G401 (cell line): ENCODE measurements around the gene ERG28. TPM values are rescaled to one million over a fixed set of nuclear protein-coding genes. Genes with fewer than 3 reads are reported as not detected.

Source experiments
- DNase-seq: peaks from one replicate; pipeline ENCODE4 v3.0.0-alpha.2; 2015; ENCODE audit warnings: low spot score
- in situ Hi-C: cut with HindIII; loops from 2 replicates; pipeline ENCODE4 v1.10.0; 2016; ENCODE audit warnings: low sequenced_read_pairs, mixed read lengths
- total RNA-seq: library from RNA; depleted of rRNA; stranded (reverse); fragments of >200 nt; shearing (Covaris generic); gene quantifications from 2 replicates; pipeline ENCODE4 v1.2.3, GENCODE V29; 2014

The ERG28 gene
- total RNA-seq, 1 experiment from 2014 or later = 16.6 TPM

DNA sequence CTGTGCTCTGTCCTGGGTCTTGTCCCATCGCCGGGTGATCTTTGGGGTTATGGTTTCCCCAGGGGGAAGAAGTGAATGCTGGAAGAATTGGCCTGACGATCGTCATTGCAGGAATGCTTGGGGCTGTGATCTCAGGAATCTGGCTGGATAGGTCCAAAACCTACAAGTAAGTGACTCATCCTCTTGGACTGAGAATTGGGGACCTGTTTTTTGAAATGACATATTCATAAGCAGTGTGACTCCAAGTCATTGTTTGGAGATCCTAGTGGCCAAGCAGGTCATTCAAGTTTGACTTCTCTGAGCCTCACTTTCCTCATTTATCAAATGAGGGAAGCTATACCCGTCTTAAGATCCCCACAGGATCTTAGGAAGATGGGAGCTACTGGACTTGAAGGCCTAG is 25.8 kb downstream of the ERG28 start:
- DNase-seq = no peak
- in situ Hi-C loops = no loop called here

DNA sequence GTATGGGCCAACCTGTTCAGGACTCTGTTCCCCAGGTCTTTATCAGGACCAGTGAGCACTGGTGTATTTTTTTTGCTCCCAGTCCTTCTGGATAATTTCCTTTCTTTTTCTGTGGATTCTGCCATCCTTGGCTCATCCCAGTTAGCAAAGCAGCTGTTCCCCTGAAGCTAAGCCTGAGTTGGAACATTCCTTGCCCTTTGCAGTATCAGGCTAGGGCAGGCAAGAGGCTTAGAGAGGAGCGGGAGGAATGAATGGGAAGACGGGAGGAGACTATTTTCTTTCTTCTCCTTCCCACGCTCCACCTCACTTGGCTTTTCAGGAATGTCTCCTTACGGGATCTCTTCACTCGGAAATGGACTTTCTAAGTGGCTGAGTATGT is 29.2 kb downstream of the ERG28 start:
- in situ Hi-C loops = no loop called here
- no peak for DNase-seq

GRCh38 chr14:75630695-75631452 is 29.8 kb downstream of the ERG28 start:
- DNase-seq = no peak

GRCh38 chr14:75628816-75629215 is 31.9 kb downstream of the ERG28 start:
- DNase-seq = no peak
- in situ Hi-C loops = no loop called here

More at GRCh38 chr14:75630695-75631452, 29.8 kb downstream of the ERG28 start:
- in situ Hi-C loops = no loop called here

- in situ Hi-C loops = no loop called here
- DNase-seq = no peak
These were observed 33.3 kb downstream of the ERG28 start for GRCh38 chr14:75627406-75627805.

DNA sequence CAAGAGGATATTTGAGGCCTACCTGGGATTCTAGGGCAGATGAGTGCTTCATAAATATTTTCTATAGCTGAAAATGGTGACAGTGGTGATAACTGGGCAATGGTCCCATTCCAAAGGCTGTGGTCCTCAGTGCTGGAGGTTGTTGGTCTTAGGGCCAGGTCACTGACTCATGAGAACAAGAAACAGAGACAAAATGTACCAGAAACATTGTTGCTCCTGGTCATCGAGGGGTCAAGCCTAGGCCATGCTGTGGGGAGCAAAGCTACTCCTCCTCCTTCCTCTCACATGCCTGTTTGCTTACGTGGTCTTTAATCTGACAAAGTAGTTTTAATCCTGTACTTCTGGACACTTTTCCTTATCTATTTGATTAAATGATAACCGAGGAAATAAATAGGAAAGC is 33.8 kb downstream of the ERG28 start:
- DNase-seq = no peak
- in situ Hi-C loops = no loop called here

DNA sequence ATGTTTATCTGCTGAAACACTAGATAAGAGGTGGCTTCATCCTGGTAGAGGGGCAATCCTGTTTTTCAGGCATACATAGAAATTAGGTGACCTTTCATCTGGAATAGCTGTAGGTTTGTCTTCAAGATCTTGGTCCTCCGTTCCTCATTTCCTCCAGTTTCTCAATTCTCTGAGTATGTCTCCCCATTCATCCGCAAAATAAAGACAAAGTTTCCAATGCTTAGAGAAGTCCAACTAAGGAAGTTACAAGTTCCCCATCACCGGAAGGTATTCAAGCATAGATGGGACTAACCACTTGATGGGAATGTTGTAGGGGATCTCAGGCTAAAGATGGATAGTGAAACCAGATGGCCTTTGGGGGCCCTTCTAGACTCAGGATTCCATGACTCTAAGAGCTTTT is 34.3 kb downstream of the ERG28 start:
- DNase-seq = no peak
- in situ Hi-C loops = no loop called here

DNA sequence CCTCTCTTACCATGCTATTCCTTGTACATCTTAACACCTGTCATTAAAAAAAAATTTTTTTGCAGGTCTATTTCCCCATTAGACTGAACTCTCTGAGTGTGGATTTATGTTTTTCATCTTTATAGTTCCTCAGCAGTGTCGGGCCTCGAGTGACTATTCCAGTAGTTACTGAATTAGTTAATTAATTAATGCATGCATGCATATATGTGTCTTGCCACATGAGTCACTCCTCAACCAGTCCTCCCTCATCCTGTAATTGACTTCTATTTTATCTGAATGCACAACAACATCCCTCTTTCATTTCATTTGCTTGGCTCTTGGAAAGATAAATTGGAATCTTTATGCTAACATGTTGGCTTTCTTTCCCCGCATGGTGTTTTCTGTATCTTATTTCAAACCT is 35.6 kb downstream of the ERG28 start:
- in situ Hi-C loops = no loop called here
- DNase-seq = no peak

GRCh38 chr14:75619548-75619947 is 41.1 kb downstream of the ERG28 start:
- in situ Hi-C loops = no loop called here
- no peak for DNase-seq

DNA sequence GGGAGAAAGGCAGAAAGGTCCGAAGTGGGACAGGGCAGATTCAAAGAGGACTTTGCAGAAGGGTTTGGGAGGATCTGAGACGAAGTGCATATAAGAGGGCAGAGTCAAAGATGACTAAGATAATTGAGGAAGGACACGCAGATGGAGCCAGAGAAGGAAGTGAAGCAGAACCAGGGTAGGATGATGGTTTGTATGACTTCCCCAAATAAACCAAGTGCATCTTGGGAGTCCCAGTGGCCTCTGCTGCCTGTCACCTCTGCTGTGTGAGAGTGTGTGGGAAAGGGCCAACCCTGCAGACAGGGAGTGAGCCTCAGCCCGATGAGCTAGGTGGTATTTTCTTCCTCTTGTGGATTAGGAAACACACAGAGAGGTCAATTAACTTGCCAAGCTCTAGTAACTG is 45.5 kb downstream of the ERG28 start:
- no peak for DNase-seq
- in situ Hi-C loops = no loop called here

DNA sequence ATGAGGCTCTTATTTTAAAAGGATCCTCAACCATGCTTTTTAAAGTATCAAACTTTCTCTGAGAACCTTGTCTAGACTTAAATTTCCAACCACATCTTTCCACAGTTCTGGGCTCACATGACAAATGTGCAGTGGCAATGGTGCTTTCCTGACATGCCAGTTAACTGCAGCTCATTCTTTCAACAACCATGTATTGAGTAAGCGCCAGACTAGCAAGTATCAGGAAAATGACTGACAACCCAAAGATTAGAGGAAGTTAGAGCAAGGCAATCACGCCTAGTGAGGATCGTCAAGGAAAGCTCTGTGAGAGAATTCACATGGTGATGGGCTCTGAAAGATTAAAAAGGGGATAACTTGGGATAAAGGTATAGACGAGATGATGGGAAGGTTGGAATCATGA is 46.5 kb downstream of the ERG28 start:
- DNase-seq = no peak
- in situ Hi-C loops = no loop called here

- DNase-seq = no peak
- in situ Hi-C loops = no loop called here
These were observed 48.5 kb downstream of the ERG28 start for GRCh38 chr14:75612157-75612556.

GRCh38 chr14:75610834-75611233 is 49.8 kb downstream of the ERG28 start:
- in situ Hi-C loops = no loop called here
- no peak for DNase-seq

DNA sequence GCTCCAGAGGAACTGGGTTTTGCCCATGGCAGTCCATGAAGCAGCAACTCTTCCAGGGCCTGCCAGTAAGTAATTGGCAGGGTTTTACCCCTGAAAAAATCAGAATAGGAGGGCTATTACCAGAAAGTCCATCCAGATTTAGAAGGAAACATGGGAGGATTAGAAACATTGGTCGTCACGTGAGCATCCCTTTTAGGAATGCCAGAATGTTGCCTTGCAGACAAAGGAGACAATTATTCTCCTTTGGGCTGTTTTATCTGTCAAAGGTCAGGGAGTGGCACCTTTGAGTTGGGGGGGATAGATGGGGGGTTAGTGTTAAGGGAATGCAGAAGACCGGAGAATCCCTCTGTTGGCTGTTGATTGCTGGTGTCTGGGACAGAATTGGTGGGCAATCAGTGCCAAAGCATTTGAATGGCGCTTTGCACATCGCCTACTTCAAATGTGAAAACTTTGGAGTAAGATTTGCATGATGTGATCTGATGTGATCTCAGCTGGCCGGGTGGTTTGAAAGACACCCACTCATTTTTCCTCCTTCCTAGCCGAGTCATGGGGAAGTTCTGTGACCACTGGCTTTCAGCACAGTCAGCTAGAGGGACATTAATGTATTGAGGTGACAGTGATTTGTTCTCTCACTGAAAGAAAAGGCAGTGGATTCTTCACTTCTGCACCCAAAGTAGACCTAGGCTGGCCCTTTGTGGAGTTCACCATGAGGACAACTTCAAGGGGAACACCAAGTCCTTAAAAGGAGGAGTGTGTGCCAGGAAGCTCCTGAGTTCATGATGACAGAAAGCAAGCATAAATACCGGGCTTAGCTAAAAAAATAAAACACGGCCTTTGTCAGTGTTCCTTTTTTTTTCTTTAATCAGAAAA is 50.8 kb downstream of the ERG28 start:
- in situ Hi-C loops = no loop called here
- no peak for DNase-seq

GRCh38 chr14:75609116-75609515 is 51.6 kb downstream of the ERG28 start:
- in situ Hi-C loops = no loop called here
- DNase-seq = no peak

GRCh38 chr14:75607842-75608640 is 52.6 kb downstream of the ERG28 start:
- in situ Hi-C loops = no loop called here
- no peak for DNase-seq

GRCh38 chr14:75607044-75607443 is 53.6 kb downstream of the ERG28 start:
- DNase-seq = no peak
- in situ Hi-C loops = no loop called here

DNA sequence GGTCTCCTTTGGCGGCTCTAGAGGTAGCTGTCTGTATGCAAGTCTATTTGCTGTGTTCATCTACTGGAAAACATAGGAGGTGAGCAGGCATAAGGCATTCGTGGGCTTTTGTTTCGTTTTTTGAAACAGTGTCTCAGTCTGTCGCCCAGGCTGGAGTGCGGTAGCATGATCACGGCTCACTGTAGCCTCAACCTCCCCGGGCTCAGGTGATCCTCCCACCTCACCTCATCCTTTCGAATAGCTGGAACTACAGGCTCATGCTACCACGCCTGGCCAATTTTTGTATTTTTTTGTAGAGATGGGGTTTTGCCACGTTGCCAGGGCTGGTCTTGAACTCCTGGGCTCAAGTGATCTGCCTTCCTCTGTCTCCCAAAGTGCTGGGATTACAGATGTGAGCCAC is 54.8 kb downstream of the ERG28 start:
- in situ Hi-C loops = no loop called here

GRCh38 chr14:75604979-75605851 is 55.5 kb downstream of the ERG28 start:
- in situ Hi-C loops = no loop called here
- no peak for DNase-seq

More for the DNA sequence above, 54.8 kb downstream of the ERG28 start:
- no peak for DNase-seq
